D721Med (cell line): ENCODE measurements around the gene LDLRAP1.

ENCODE experiments used
- DNase-seq: peaks from one replicate; pipeline ENCODE4 v3.0.0; 2011; ENCODE audit warnings: low spot score; ENCODE audit not compliant: insufficient read length
- FAIRE-seq: peaks from 2 replicates; lab custom pipeline; 2011; peaks lifted over from hg19 to GRCh38; lab: Jason Lieb, UNC
- TF ChIP-seq, protein P1 (sequence below): IDR thresholded peaks from 2 replicates; pipeline ENCODE4 v1.5.1; 2012; ENCODE audit warnings: mild to moderate bottlenecking, control low read depth; ENCODE audit not compliant: insufficient read depth; ENCODE audit errors: missing control alignments

The LDLRAP1 gene

DNA sequence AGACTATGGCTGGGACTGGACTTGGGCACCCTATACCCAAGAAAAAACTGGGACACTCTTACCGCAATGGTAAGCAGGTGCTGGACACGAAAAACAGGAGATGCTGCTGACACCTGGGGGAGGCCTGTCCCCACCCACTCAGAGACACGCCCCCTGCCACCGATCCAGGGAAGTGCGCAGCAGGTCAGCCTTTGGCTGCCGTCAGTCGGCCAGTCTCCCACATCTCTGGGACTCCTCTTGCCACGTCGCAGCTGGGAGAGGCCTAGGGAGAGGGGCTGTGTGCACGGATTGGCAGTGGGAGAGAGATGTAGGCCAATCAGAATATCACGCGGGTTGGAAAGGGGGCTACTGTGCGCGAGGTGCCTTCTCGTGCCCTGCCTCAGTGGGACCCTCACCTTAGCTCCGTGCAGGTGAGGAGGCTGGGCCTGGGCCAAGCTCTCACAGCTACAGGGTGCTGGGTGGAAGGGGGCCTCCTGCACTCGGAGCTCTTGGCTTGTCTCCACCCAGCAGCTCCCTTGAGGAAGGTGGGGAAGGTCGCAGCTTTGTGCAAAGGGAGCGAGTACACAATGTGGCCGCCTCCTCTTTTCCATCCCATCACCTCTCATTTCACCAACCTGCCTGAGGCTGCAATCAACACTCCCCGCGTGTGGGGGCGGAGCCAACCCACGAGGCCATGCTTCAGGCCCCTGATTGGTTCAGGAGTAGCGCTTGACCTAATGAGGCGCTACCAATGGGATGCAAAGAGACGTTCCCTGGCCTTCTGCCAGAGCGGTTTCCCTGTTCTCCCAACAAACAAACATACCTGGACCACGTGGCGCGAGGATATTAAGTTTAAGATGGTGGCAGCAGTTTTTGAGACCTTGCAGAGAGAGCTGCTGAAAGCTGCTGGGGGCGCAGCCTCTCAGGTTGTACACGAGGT, 25.7 kb upstream of the LDLRAP1 start:
- DNase-seq = no peak
- no peak for FAIRE-seq
- TF ChIP-seq, protein P1, sequence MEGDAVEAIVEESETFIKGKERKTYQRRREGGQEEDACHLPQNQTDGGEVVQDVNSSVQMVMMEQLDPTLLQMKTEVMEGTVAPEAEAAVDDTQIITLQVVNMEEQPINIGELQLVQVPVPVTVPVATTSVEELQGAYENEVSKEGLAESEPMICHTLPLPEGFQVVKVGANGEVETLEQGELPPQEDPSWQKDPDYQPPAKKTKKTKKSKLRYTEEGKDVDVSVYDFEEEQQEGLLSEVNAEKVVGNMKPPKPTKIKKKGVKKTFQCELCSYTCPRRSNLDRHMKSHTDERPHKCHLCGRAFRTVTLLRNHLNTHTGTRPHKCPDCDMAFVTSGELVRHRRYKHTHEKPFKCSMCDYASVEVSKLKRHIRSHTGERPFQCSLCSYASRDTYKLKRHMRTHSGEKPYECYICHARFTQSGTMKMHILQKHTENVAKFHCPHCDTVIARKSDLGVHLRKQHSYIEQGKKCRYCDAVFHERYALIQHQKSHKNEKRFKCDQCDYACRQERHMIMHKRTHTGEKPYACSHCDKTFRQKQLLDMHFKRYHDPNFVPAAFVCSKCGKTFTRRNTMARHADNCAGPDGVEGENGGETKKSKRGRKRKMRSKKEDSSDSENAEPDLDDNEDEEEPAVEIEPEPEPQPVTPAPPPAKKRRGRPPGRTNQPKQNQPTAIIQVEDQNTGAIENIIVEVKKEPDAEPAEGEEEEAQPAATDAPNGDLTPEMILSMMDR = no peak

DNA sequence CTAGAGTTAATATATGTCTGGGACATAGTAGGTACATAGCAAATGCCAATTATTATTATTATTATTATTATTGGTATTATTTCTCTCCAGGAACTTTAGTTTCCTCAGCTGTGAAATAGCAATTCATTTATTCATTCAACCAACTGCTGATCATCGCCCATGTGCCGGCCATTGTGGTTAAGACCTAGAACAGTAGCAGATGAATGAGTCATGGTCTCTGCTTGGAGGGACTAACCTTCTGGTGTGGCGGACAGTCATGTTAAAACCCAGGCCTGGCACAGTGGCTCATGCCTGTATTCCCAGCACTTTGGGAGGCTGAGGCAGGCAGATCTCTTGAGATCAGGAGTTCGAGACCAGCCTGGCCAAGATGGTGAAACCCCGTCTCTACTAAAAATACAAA, 23.8 kb upstream of the LDLRAP1 start:
- TF ChIP-seq, protein P1 = no peak
- DNase-seq = no peak
- no peak for FAIRE-seq

DNA sequence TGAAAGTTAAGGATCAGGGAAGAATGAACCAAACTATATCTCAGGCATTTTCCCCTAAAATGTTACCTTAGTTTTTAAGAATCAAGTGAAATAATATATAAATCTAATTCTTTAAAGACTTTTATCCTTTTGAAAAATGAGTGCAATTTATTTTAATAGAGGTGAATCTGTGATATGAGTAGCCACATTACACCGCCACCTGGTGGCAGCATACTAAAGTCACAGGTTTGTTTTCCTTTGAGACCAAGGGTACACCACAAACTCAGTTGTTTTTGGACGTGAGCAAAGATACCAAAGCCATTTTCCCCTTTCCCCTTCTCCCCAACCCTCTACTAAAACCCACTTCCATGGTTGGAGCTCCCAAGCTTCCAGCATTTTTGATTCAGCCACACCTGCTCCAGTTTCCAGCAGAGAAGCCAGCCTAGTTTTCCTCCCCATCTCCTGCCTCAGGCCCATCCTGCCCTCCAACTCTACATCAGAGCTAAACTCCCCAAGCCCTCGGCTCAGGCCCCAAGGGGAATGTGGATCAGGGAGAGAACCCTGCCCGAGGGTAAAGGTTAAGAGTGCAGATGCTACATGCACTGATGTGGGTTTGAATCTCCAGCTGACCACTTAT, 22.9 kb upstream of the LDLRAP1 start:
- DNase-seq (no peak), FAIRE-seq (no peak)
- TF ChIP-seq, protein P1 = peak; percentile 80

DNA sequence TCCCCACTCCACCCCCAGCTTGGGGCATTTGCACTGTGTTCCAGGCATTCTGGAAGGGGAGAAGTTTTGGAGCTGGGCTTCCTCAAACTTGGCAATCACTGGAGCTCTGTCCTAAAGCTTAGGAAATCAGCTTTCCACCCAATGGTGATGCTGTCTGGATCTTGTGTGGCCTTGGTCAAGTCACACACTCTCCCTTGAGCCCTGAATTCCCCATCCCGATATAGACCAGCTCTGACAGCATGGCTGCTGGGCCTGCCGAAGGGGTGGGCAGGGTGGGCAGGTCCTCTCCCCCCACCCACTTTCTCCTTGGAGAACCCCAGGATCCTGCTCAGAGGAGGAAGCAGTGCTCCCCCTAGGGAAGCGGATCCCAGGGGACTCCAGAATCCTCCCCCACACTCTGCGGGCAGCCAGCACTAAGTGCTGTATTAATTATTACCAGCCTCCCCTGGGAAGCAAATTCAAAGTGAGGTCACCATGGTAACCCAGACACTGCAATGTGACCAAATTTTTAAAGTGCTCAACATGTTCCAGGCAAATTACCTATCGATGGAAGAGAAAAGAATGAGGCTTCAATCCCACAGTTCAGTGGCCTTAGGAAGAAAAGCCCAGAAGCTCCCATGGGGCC, 21.3 kb upstream of the LDLRAP1 start:
- DNase-seq (no peak), FAIRE-seq (no peak)
- TF ChIP-seq, protein P1 = no peak

DNA sequence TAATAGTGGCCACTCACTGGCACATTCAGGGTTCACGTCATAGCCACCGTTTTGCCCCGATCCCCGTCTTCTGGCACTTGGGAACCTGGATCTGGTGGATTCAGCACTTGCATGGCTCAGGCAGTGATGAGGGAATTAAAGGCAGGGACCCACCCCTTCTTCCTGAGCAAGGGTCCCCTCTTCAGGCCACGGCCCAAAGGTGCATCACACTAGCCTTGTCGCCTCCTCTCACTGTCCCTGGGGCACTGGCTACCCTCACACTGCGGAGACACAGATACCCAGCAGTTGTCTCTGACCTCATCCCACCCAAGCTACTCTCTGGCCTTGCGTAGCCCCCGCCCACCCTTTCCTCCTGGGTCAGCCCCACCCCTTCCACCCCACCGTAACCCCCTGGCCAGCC, 19.9 kb upstream of the LDLRAP1 start:
- FAIRE-seq (no peak), DNase-seq (peak; percentile 45)
- TF ChIP-seq, protein P1 = no peak

DNA sequence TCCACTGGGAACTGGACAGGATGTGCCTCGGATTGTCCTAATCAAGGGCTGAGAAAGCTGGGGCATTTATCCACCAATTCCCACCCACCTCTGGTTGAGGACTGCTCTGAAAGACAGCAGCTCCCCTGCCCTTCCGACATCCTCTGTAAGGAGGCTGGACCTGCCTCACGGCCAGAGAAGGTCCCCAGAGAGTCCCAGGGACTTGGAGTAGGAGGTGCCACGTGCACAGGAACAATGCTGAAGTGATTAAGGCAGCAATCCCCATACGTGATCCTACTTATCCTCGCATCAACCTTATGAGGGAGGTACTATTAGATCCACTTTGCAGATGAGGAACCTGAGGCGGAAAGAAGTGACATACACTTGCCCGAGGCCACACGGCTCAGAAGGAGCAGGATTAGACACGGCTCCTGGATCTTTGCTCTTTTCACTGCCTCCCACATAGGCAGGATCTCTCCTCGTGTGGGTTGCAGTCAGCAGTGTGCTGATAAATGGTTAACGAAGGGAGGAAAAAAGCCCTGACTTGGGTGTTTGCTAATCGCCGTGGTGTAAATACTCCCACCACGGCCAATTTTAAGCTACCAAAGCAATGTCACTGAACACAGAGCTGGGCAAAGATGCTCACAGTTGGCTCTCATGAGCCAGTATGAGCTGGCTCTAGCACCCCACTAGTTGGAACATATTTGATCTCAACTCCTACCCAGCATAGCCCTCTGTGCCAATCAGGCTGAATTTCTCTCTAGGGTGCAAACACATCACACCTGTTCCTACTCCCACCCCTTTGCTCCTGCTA, 18.6 kb upstream of the LDLRAP1 start:
- TF ChIP-seq, protein P1 = no peak
- no peak for FAIRE-seq
- no peak for DNase-seq
